NB4 (cell line): ENCODE data around the gene PRSS56.

Experiments used
- DNase-seq: peaks from one replicate; pipeline ENCODE4 v3.0.0; 2010; ENCODE audit warnings: low read depth
- H3K4me3 ChIP-seq: one replicate; pipeline ENCODE4 v1.5.1; 2011; ENCODE audit warnings: mild to moderate bottlenecking, low read depth, low read length, moderate library complexity
- MYC ChIP-seq: IDR thresholded peaks from 2 replicates; pipeline ENCODE4 v1.6.1; 2011; ENCODE audit warnings: low read depth, low read length
- POLR2A ChIP-seq: IDR thresholded peaks from 2 replicates; pipeline ENCODE4 v1.6.1; 2011; ENCODE audit warnings: mild to moderate bottlenecking; ENCODE audit not compliant: insufficient read length; ENCODE audit errors: extremely low read depth
- TF ChIP-seq, protein P1 (sequence below): IDR thresholded peaks from one replicate; pipeline ENCODE4 v1.5.1; 2012; ENCODE audit warnings: low read depth, low read length
- TF ChIP-seq, protein P2 (sequence below): IDR thresholded peaks from 2 replicates; pipeline ENCODE4 v1.6.1; 2011; ENCODE audit warnings: low read depth, low read length

The PRSS56 gene

DNA sequence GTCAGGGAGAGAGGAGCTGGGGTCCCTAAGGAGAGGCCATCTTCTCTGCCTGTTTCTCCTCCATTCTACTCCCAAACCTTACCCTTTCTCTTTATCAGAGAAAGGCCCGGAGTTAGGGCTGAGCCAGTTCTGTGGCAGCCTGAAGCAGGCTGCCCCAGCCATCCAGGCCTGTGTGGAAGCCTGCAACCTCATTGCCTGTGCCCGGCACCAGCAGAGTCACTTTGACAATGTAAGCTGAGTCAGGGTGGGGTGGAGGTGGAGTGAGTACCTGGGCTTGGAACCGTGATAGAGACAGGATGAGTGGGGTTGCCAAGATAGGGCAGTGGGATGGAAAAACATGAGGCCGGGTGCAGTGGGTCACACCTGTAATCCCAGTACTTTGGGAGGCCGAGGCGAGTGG is 24.5 kb downstream of the PRSS56 start:
- DNase-seq, result no peak
- TF ChIP-seq, protein P1, sequence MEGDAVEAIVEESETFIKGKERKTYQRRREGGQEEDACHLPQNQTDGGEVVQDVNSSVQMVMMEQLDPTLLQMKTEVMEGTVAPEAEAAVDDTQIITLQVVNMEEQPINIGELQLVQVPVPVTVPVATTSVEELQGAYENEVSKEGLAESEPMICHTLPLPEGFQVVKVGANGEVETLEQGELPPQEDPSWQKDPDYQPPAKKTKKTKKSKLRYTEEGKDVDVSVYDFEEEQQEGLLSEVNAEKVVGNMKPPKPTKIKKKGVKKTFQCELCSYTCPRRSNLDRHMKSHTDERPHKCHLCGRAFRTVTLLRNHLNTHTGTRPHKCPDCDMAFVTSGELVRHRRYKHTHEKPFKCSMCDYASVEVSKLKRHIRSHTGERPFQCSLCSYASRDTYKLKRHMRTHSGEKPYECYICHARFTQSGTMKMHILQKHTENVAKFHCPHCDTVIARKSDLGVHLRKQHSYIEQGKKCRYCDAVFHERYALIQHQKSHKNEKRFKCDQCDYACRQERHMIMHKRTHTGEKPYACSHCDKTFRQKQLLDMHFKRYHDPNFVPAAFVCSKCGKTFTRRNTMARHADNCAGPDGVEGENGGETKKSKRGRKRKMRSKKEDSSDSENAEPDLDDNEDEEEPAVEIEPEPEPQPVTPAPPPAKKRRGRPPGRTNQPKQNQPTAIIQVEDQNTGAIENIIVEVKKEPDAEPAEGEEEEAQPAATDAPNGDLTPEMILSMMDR, result no peak
- TF ChIP-seq MYC (no peak), POLR2A (no peak)
- TF ChIP-seq, protein P2, sequence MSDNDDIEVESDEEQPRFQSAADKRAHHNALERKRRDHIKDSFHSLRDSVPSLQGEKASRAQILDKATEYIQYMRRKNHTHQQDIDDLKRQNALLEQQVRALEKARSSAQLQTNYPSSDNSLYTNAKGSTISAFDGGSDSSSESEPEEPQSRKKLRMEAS, result no peak
- H3K4me3 ChIP-seq, result no peak overlapping the region

DNA sequence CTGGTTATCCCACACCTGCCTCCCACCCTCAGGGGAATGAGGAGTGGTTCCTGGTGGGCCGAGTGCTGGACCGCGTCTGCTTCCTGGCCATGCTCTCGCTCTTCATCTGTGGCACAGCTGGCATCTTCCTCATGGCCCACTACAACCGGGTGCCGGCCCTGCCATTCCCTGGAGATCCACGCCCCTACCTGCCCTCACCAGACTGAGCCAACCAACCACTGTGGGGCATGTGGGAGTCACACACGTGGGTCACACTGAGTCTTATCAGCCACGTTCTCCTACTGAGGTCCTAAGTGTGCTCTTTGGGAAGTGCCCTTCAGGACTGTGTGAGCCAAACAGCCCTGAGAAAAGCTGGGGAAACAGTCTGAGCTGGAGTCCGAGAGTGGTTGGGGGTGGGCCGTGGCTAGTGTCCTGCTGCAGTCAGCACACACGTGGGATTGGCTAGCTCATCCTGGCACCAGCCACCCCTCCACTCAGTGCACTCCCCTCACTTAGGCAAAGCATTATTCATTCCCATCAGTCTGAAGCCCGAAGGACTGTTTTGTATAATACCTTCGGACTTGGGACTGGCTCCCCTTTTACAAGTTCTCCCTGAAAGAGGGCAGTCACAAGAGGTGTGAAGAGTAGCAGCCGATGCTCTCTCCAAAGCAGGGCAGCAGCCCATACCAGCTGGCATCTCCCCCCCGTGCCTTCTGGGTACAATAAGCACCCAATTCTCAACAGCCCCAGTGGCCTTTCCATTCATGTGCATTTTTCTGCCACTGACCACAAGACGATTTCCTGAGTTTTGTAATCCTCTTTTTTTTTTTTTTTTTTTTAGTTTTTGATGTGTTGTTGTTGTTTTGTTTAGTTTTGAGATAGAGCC is 25.6 kb downstream of the PRSS56 start:
- no peak overlapping the region for H3K4me3 ChIP-seq
- DNase-seq, result peak; percentile 39
- TF ChIP-seq MYC (no peak), POLR2A (no peak)
- TF ChIP-seq, protein P1, result no peak
- TF ChIP-seq, protein P2, result no peak

DNA sequence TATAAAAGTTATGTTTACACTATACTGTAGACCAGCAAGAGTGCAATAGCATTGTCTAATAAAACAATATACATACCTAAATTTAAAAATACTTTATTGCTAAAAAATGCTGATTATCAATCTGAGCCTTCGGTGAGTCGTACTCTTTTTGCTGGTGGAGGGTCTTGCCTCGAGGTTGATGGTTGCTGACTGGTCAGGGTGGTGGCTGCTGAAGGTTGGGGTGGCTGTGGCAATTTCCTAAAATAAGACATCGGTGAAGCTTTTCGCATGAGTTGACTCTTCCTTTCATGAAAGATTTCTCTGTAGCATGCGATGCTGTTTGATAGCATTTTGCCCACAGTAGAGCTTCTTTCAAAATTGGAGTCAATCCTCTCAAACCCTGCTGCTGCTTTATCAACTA is 27.8 kb downstream of the PRSS56 start:
- no peak for DNase-seq
- TF ChIP-seq, protein P2, result no peak
- TF ChIP-seq, protein P1, result no peak
- TF ChIP-seq MYC, result no peak
- TF ChIP-seq POLR2A, result no peak
- no peak overlapping the region for H3K4me3 ChIP-seq

DNA sequence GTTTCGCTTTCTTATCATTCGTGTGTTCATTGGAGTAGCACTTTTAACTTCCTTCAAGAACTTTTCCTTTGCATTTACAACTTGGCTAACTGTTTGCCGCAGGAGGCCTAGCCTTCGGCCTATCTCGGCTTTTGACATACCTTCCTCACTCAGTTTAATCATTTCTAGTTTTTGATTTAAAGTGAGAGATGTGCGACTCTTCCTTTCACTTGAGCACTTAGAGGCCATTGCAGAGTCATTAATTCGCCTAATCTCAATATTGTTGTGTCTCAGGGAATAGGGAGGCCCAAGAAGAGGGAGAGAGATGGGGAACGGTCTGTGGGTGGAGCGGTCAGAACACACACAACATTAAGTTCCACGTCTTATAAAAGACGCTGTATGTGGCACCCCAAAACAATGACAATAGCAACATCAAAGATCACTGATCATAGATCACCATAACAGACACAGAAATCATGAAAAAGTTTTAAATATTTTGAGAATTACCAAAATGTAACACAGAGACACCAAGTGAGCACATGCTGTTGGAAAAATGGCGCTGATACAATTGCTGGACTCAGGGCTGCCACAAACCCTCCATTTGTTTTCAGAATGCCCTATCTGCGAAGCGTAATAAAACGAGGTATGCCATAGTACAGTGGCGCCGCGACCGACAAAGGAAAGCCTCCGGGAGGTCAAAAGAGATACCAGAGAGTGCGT is 29.6 kb downstream of the PRSS56 start:
- H3K4me3 ChIP-seq, result peak overlapping the region; percentile 92
- TF ChIP-seq MYC (peak; percentile 64; the same call in 1 of the 2 replicates), POLR2A (no peak)
- TF ChIP-seq, protein P2, result peak; percentile 45; the same call in 1 of the 2 replicates
- DNase-seq, result no peak

DNA sequence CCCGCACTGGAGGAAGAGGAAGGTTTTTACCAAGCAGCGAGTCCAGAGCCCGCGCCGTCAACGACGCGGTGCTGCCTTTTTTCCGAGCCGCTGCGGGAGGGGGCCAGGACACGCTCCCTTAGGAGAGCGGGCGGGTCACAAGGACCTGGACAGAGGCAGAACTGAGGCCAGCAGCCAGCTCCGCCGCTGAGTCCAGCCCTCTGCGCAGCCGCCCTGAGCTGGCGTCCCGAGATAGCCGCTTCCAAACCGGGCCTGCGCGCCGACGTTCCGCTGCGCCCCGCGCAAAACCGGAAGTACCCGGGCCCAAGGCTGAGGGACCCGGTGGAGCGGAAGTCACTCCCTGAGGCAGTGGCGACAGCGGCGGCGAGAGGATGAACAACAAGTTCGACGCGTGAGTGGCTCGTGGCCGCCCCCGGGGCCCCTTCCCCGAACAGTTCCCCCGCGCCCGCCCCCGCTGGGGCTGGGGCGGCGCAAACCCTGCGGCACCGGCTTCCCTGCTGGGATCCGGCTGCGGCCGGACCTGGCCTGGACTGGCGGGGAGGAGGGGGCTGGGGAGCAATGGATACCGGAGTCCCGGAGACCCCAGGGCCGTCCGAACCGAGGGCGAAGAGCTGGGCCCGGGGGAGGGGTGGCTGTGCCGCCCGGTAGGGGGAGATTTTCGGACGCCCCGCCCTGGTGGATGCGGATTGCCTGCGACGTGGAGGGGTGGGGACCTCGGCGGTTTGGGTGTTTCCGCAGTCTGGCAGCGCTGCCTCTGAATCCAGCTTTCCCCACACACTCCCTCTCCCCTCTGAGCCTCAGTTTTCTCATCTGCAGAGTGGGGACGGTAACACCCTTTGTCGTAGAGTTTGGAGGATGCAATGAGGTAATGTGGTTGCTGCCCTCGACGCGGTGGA is 30.4 kb downstream of the PRSS56 start, which contains the start of the genes EIF4E2 and TIGD1:
Gene EIF4E2, plus strand, starts transcription at position 336 of the 896 bp plus-strand sequence. Its CDS starts 36 bp downstream, at position 372.
Gene TIGD1, minus strand, starts transcription at position 204 of the 896 bp plus-strand sequence. CDS start 675 bp downstream, outside the sequence.
- DNase-seq, result peak; percentile 98

More for the DNA sequence above, 30.4 kb downstream of the PRSS56 start, which contains the start of the genes EIF4E2 and TIGD1:
- H3K4me3 ChIP-seq, result peak within 1 kb of the TSS; percentile 92
- TF ChIP-seq, protein P2, result peak; percentile 87
- TF ChIP-seq POLR2A, result peak; percentile 85
- TF ChIP-seq MYC, result peak; percentile 71; the same call in 1 of the 2 replicates
- TF ChIP-seq, protein P1, result peak; percentile 6
